Heart right ventricle (tissue), 16 donors: ENCODE measurements around the gene BOK. TPM values are rescaled to one million over a fixed set of nuclear protein-coding genes. Genes with fewer than 3 reads are reported as not detected.
"Not testable (repeated sequence)": the region's sequence is repeated elsewhere in the genome, so short reads cannot be mapped to it uniquely, and the experiment has no call there.

Source experiments
- ATAC-seq, 8 donors: fragments of 200-7000 bp; cut with Tn5 transposase; one replicate each; pipeline ENCODE4 v1.9.1; 2020; ENCODE audit warnings: mild to moderate bottlenecking in 8 of 8, moderate library complexity in 8 of 8, moderate number of reproducible peaks in 1 of 8
- DNase-seq, 2 donors: peaks; one replicate each; pipeline ENCODE4 v3.0.0-alpha.2; 2020
- H3K27ac ChIP-seq, 10 donors: fragments of 200-600 bp; sonication (generic) in 2 of 10; one replicate each; pipeline versions ENCODE4 v1.5.0 to v1.8.0; 2020 to 2022; ENCODE audit warnings: mild to moderate bottlenecking in 3 of 10
- H3K27me3 ChIP-seq, 7 donors: fragments of 200-600 bp; one replicate each; pipeline ENCODE4 v1.8.0; 2021 to 2022; ENCODE audit warnings: mild to moderate bottlenecking in 2 of 7
- H3K36me3 ChIP-seq, 9 donors: fragments of 200-600 bp; sonication (generic) in 1 of 9; one replicate each; pipeline versions ENCODE4 v1.5.0 to v1.8.0; 2020 to 2022; ENCODE audit warnings: mild to moderate bottlenecking in 2 of 9
- H3K4me1 ChIP-seq, 9 donors: fragments of 200-600 bp; sonication (generic) in 1 of 9; one replicate each; pipeline versions ENCODE4 v1.5.0 to v1.8.0; 2020 to 2022; ENCODE audit warnings: mild to moderate bottlenecking in 4 of 9
- H3K4me3 ChIP-seq, 10 donors: fragments of 200-600 bp; sonication (generic) in 2 of 10; one replicate each; pipeline versions ENCODE4 v1.5.0 to v1.8.0; 2020 to 2022; ENCODE audit warnings: mild to moderate bottlenecking in 7 of 10, moderate library complexity in 2 of 10
- H3K9me3 ChIP-seq, 11 donors: fragments of 200-600 bp in 10 of 11; sonication (generic) in 2 of 11; one replicate each; pipeline versions ENCODE4 v1.5.0 to v1.8.0; 2013 to 2022; ENCODE audit warnings: mild to moderate bottlenecking in 2 of 11, control low read depth in 1 of 11, moderate library complexity in 1 of 11
- WGBS, 2 donors: extraction: QIAGEN DNeasy Blood & Tissue Kit; methylation state at CpG; one replicate each; pipeline ENCODE4 v1.1.7; 2013; ENCODE audit warnings: inconsistent platforms in 1 of 2; 5-methylcytosine and 5-hydroxymethylcytosine counted together
- intact Hi-C, 10 donors: fragments of 100-400 bp; cut with DNase I; formaldehyde crosslinking; loops; one replicate each; pipeline versions ENCODE4 v1.11.1 to v1.14.2; 2022
- polyA plus RNA-seq, 2 donors: library from polyadenylated mRNA; stranded (reverse); fragments of 200-250 nt; gene quantifications; one replicate each; pipeline ENCODE4 v1.2.3, GENCODE V29; 2013
- total RNA-seq, 10 donors: library from RNA; stranded (reverse); fragmentation: NEBNext Ultra II Directional in 3 of 10; extraction: Animal tissue kit (Norgen Biotek cat#: 25700) in 3 of 10; gene quantifications; one replicate each; pipeline versions ENCODE4 v1.2.1 to v1.2.4, GENCODE V29; 2021 to 2023
- TF ChIP-seq, protein P1 (sequence below), 9 donors: fragments of 200-600 bp; sonication (generic) in 2 of 9; IDR thresholded peaks; one replicate each; pipeline versions ENCODE4 v1.5.0 to v1.8.0; 2021 to 2022; ENCODE audit warnings: antibody characterized with exemption in 9 of 9, mild to moderate bottlenecking in 5 of 9, moderate library complexity in 1 of 9
- donor health status: Arrhythmogenic right ventricular cardiomyopathy.
- donor health status: ischemic (EF 13 %, LVEDD 7.1; RV severe dilation, severe dysfunction).
- donor health status: healthy with polysubstance abuse.
- donor health status: DM: no; HTN: yes; CAD: no.
- donor health status: DM: no; HTN: no; CAD: no.
- donor health status: ischemic (EF 25% LVEDD 6.9; RV normal size, moderate dysfunction).
- donor health status: ischemic (EF 25% LVEDD 5.7; RV mildly dilated, moderate dysfunction).
- donor health status: healthy.
- donor health status: DM: yes; HTN: yes; CAD: no.
- donor health status: Ischemic cardiomyopathy.
- donor health status: ischemic (EF 35%, LVEDD 5.7; RV mildly dilated, moderate dysfunction).
- donor health status: nonischemic (EF 11% LVEDD 7.7; RV severe dilation, severe dysfunction).
- donor health status: DM: yes; HTN: yes; CAD: no.
- donor health status: PGD.
- donor health status: ischemic (EF 29% LVEDD 5.4; RV normal size, mild dysfunction).
- donor health status: nonischemic (EF 23%, LVEDD 6.1; RV moderate dilation, normal function).

Gene BOK
- total and polyA plus RNA-seq, 12 donors: 1.6 to 15.6 (median 3.3) TPM

DNA sequence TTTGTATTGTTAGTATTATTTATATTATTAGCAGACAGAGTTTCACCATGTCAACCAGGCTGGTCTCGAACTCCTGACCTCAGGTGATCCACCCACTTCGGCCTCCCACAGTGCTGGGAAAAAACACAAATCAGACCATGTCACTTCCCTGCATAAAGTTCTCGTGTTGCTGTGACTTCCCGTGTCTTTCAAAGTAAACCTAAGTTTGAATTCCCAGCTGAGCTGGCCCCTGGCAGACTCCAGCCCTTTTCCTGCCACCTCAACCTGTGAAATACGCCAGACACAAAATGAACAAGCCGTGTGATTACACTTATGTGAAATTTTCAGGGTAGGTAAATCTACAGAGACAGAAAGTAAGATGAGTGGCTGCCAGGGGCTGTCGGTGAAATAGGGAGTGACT, 7.9 kb downstream of the BOK start:
- DNase-seq: no peak
- TF ChIP-seq, protein P1, sequence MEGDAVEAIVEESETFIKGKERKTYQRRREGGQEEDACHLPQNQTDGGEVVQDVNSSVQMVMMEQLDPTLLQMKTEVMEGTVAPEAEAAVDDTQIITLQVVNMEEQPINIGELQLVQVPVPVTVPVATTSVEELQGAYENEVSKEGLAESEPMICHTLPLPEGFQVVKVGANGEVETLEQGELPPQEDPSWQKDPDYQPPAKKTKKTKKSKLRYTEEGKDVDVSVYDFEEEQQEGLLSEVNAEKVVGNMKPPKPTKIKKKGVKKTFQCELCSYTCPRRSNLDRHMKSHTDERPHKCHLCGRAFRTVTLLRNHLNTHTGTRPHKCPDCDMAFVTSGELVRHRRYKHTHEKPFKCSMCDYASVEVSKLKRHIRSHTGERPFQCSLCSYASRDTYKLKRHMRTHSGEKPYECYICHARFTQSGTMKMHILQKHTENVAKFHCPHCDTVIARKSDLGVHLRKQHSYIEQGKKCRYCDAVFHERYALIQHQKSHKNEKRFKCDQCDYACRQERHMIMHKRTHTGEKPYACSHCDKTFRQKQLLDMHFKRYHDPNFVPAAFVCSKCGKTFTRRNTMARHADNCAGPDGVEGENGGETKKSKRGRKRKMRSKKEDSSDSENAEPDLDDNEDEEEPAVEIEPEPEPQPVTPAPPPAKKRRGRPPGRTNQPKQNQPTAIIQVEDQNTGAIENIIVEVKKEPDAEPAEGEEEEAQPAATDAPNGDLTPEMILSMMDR (IDR thresholded peaks at IDR 0.05): no peak
- Histone ChIP-seq H3K27me3 (no peaks in the 10 kb centered on the region), H3K27ac (no peak overlapping the region), H3K4me1 (peaks cover 0 to 31% (median 7%) of the 10 kb centered on the region in 9 donors), H3K9me3 (no peaks in the 10 kb centered on the region), H3K4me3 (no peak overlapping the region), H3K36me3 (peaks cover 0 to 12% (median 0%) of the 10 kb centered on the region in 9 donors)
- no peak for ATAC-seq
- 71 to 74% methylated on average over 7 of the region's 7 CpGs for WGBS, 2 donors
- intact Hi-C loops: no loop called here

DNA sequence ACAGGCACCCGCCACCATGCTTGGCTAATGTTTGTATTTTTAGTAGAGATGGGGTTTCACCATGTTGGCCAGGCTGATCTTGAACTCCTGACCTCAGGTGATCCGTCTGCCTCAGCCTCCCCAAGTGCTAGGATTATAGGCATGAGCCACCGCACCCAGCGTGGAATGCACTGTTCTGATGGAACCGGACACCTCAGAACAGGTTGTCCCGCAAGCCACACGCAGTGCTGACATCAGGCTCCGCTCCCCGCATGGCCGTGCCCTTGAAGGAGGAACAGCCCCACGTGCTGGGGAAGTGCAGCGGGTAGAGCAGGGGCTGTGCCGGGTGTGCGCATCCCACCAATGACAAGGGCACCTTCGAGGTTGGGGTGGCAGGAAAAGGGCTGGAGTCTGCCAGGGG, 8.7 kb downstream of the BOK start:
- 95 to 97% methylated on average over 11 to 15 of the region's 15 CpGs for WGBS, 2 donors

DNA sequence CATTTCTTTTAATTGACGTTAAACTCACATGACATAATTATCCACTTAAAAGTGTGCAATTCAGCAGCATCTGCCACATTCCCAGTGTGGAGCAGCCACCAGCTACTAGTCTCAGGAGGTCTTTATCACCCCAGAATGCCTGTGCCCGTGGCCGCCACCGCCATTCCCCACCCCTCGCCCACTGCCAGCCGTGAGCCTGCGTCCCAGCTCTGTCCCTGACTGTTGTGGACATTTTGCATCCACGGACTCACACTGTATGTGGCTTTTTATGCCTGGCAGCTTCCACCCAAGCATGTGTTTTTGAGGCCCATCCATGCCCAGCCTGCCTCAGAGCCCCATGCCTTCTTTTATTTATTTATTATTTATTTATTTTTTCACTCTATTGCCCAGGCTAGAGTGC, 9.2 kb downstream of the BOK start:
- Histone ChIP-seq H3K36me3 (peaks cover 0 to 13% (median 0%) of the 10 kb centered on the region in 9 donors), H3K4me3 (no peak overlapping the region), H3K9me3 (no peaks in the 10 kb centered on the region), H3K4me1 (peaks cover 0 to 25% (median 4%) of the 10 kb centered on the region in 9 donors), H3K27ac (no peak overlapping the region), H3K27me3 (no peaks in the 10 kb centered on the region)
- WGBS, 2 donors: 95 to 99% methylated on average over 8 of the region's 8 CpGs
- TF ChIP-seq, protein P1 (IDR thresholded peaks at IDR 0.05): no peak
- DNase-seq (no peak), ATAC-seq (no peak)
- intact Hi-C loops: no loop called here

More for the DNA sequence above, 8.7 kb downstream of the BOK start:
- intact Hi-C loops, H3K27ac ChIP-seq, H3K9me3 ChIP-seq, H3K4me3 ChIP-seq, DNase-seq, H3K27me3 ChIP-seq, ATAC-seq: not testable (repeated sequence)
- H3K4me1 ChIP-seq: peaks cover 0 to 27% (median 4%) of the 10 kb centered on the region in 9 donors
- peaks cover 0 to 14% (median 0%) of the 10 kb centered on the region in 9 donors for H3K36me3 ChIP-seq

DNA sequence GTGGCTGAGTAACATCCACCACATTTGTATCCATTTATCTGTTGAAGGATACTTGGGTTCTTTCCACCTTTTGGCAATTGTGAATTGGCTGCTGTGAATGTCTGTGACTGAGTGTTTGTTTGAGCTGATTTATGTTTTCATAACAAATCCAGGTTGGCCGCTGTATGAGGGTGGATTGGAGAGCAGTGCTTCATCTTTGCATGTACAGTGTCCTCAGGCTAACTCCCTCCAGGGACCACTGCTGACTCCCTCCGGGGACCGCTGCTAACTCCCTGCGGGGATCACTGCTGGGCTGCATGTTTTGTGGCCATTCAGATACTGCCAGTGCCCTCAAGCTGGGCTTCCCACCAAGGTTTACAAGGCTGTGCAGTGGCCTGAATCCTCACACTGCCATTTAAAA, 10.2 kb downstream of the BOK start:
- WGBS, 2 donors: 95 to 99% methylated on average over 4 of the region's 4 CpGs

DNA sequence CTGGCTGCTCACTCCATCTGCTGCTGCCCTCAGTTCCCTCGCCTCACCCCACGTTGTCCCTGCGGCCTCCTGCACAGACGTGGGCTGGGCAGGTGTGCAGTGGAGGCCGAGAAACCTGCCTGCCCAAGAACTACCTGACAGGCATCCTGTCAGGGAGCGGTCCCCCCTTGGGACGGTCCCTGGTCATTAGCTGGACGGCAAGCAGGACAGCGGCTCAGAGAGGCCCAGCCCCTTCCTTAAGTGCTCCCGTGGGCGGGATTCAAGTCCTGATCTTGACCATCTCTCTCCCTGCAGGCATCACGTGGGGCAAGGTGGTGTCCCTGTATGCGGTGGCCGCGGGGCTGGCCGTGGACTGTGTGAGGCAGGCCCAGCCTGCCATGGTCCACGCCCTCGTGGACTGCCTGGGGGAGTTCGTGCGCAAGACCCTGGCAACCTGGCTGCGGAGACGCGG, 11.3 kb downstream of the BOK start:
- 88 to 90% methylated on average over 23 of the region's 23 CpGs for WGBS, 2 donors
- ATAC-seq: no peak
- Histone ChIP-seq H3K9me3 (no peaks in the 10 kb centered on the region), H3K36me3 (peaks cover 0 to 26% (median 0%) of the 10 kb centered on the region in 9 donors), H3K4me1 (peaks cover 0 to 11% (median 0%) of the 10 kb centered on the region in 9 donors), H3K27ac (no peak overlapping the region), H3K27me3 (no peaks in the 10 kb centered on the region), H3K4me3 (no peak overlapping the region)
- no peak for DNase-seq
- TF ChIP-seq, protein P1 (IDR thresholded peaks at IDR 0.05): no peak
- intact Hi-C loops: no loop called here

More for the DNA sequence above, 10.2 kb downstream of the BOK start:
- DNase-seq (no peak), ATAC-seq (no peak)
- Histone ChIP-seq H3K27me3 (no peaks in the 10 kb centered on the region), H3K4me1 (peaks cover 0 to 18% (median 0%) of the 10 kb centered on the region in 9 donors), H3K27ac (no peak overlapping the region), H3K4me3 (no peak overlapping the region), H3K36me3 (peaks cover 0 to 21% (median 0%) of the 10 kb centered on the region in 9 donors), H3K9me3 (no peaks in the 10 kb centered on the region)
- TF ChIP-seq, protein P1 (IDR thresholded peaks at IDR 0.05): no peak
- intact Hi-C loops: no loop called here
